AG10803 (cell line): Measurements from ENCODE around the gene ADM5.

Experiments
- DNase-seq: peaks from one replicate; pipeline ENCODE4 v3.0.0; 2010; ENCODE audit warnings: low read depth
- H3K4me3 ChIP-seq: 2 replicates; pipeline ENCODE4 v1.5.1; 2011; ENCODE audit warnings: mild to moderate bottlenecking, low read length, control low read depth
- CTCF ChIP-seq: conservative IDR thresholded peaks from 2 replicates; pipeline ENCODE4 v1.5.1; 2011; ENCODE audit warnings: mild to moderate bottlenecking, low read length, control low read depth, inconsistent platforms

Gene ADM5

GRCh38 chr19:49696115-49696514, 6.7 kb downstream of the ADM5 start:
- no peak for DNase-seq
- no peak for TF ChIP-seq CTCF
- H3K4me3 ChIP-seq: no peak overlapping the region

GRCh38 chr19:49696865-49697264, 7.5 kb downstream of the ADM5 start:
- DNase-seq: no peak
- no peak overlapping the region for H3K4me3 ChIP-seq
- no peak for TF ChIP-seq CTCF

GRCh38 chr19:49699364-49699763, 10.0 kb downstream of the ADM5 start:
- no peak for TF ChIP-seq CTCF
- DNase-seq: no peak
- H3K4me3 ChIP-seq: no peak overlapping the region

- no peak for TF ChIP-seq CTCF
- no peak for DNase-seq
- no peak overlapping the region for H3K4me3 ChIP-seq
These were observed 11.2 kb downstream of the ADM5 start for GRCh38 chr19:49700563-49700962.

- no peak for DNase-seq
- H3K4me3 ChIP-seq: no peak overlapping the region
- TF ChIP-seq CTCF: no peak
These were observed 11.9 kb downstream of the ADM5 start for GRCh38 chr19:49701271-49701786.

- no peak for TF ChIP-seq CTCF
- no peak overlapping the region for H3K4me3 ChIP-seq
- DNase-seq: no peak
These were observed 15.7 kb downstream of the ADM5 start for GRCh38 chr19:49704888-49705642.

GRCh38 chr19:49705919-49706318, 16.5 kb downstream of the ADM5 start:
- TF ChIP-seq CTCF: no peak
- no peak overlapping the region for H3K4me3 ChIP-seq
- DNase-seq: no peak
